K562 (cell line): ENCODE data around the gene ARSD. TPM values are rescaled to one million over a fixed set of nuclear protein-coding genes. Genes with fewer than 3 reads are reported as not detected.

ENCODE experiments used
- CHD7 ChIP-seq: fragments of 200-600 bp; sonication (generic); IDR thresholded peaks from one replicate; pipeline ENCODE4 v1.6.1; 2012; ENCODE audit warnings: mild to moderate bottlenecking, low read depth, low read length, inconsistent platforms
- polyA plus RNA-seq, 8 experiments: library from polyadenylated mRNA; depleted of rRNA in 4 of 8; stranded (reverse) in 5 of 8; unstranded in 3 of 8; fragments of >200 nt; fragmentation: Nextera tagmentation in 2 of 8; fragmentation: Illumina TruSeq in 1 of 8; extraction: Ambion mirVana in 2 of 8; extraction: Trizol in 1 of 8; gene quantifications; 2 replicates each; pipeline versions ENCODE4 v1.2.1 to v1.2.3, GENCODE V29; 2011 to 2014; ENCODE audit warnings: inconsistent platforms in 1 of 8, missing spikeins in 1 of 8
- total RNA-seq, 7 experiments: library from RNA; depleted of rRNA in 6 of 7; stranded (reverse); fragments of >200 nt in 6 of 7; fragmentation: Illumina TruSeq in 2 of 7; extraction: Trizol in 2 of 7; gene quantifications; 2 replicates each; pipeline versions ENCODE4 v1.2.1 to v1.2.3, GENCODE V29; 2011 to 2021; ENCODE audit warnings: low replicate concordance in 1 of 7

The ARSD gene
- total and polyA plus RNA-seq, 9 of the 15 experiments (the other 6 are each of a cell fraction or from before 2014, with no cell fraction given), result 0.05 to 0.23 (median 0.09) TPM; not detected in 1

GRCh38 chrX:2924151-2924550 lies 5.0 kb downstream of the ARSD start (continued):
- TF ChIP-seq CHD7, result no peak
